ENCODE data around the gene ARHGAP15. TPM values are rescaled to one million over a fixed set of nuclear protein-coding genes. Genes with fewer than 3 reads are reported as not detected.
A peak's percentile ranks its signal among the peaks of the same experiment; 100 is the strongest.

The ARHGAP15 gene
- total RNA-seq, 1 experiment from 2014 or later: 0.42 TPM

- POLR2A ChIA-PET: no interaction called here
- H3K36me3 ChIP-seq (ENCODE audit: control insufficient read depth in 1 of 2, insufficient read depth in 2 of 2, low read length in 2 of 2): no peaks in the 10 kb centered on the region
- H3K9ac ChIP-seq (ENCODE audit: low read length): no peak overlapping the region
- no peak overlapping the region for H3K27ac ChIP-seq (ENCODE audit: low read depth, low read length)
- no peaks in the 10 kb centered on the region for H3K79me2 ChIP-seq (ENCODE audit: insufficient read depth, low read length)
- peaks cover 11% of the 10 kb centered on the region for H3K27me3 ChIP-seq (ENCODE audit: insufficient read depth, low read length)
- H3K4me2 ChIP-seq (ENCODE audit: low read length): no peak overlapping the region
- TF ChIP-seq, protein P1, sequence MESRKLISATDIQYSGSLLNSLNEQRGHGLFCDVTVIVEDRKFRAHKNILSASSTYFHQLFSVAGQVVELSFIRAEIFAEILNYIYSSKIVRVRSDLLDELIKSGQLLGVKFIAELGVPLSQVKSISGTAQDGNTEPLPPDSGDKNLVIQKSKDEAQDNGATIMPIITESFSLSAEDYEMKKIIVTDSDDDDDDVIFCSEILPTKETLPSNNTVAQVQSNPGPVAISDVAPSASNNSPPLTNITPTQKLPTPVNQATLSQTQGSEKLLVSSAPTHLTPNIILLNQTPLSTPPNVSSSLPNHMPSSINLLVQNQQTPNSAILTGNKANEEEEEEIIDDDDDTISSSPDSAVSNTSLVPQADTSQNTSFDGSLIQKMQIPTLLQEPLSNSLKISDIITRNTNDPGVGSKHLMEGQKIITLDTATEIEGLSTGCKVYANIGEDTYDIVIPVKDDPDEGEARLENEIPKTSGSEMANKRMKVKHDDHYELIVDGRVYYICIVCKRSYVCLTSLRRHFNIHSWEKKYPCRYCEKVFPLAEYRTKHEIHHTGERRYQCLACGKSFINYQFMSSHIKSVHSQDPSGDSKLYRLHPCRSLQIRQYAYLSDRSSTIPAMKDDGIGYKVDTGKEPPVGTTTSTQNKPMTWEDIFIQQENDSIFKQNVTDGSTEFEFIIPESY (IDR thresholded peaks at IDR 0.05; ENCODE audit: extremely low read depth, insufficient replicate concordance, low read length): no peak
- TF ChIP-seq, protein P2, sequence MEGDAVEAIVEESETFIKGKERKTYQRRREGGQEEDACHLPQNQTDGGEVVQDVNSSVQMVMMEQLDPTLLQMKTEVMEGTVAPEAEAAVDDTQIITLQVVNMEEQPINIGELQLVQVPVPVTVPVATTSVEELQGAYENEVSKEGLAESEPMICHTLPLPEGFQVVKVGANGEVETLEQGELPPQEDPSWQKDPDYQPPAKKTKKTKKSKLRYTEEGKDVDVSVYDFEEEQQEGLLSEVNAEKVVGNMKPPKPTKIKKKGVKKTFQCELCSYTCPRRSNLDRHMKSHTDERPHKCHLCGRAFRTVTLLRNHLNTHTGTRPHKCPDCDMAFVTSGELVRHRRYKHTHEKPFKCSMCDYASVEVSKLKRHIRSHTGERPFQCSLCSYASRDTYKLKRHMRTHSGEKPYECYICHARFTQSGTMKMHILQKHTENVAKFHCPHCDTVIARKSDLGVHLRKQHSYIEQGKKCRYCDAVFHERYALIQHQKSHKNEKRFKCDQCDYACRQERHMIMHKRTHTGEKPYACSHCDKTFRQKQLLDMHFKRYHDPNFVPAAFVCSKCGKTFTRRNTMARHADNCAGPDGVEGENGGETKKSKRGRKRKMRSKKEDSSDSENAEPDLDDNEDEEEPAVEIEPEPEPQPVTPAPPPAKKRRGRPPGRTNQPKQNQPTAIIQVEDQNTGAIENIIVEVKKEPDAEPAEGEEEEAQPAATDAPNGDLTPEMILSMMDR (IDR thresholded peaks at IDR 0.05 in 2 of 3, conservative IDR thresholded peaks at IDR 0.05 in 1 of 3; ENCODE audit: borderline replicate concordance in 1 of 3, insufficient read depth in 1 of 3, low read depth in 2 of 3, low read length in 2 of 3): 0 out of 6 replicates have a peak, but pooled peaks of 1 of the 3 experiments have one; percentile 12
- no peak overlapping the region for H2AFZ ChIP-seq (ENCODE audit: low read depth, low read length, poor library complexity, severe bottlenecking)
- intact Hi-C loops (cut with micrococcal nuclease): no loop called here
- CTCF ChIA-PET: no interaction called here
- H3K4me1 ChIP-seq (ENCODE audit: control insufficient read depth in 1 of 2, insufficient read depth in 2 of 2, low read length in 2 of 2): no peaks in the 10 kb centered on the region
- no peaks in the 10 kb centered on the region for H3K9me3 ChIP-seq (ENCODE audit: control insufficient read depth in 1 of 2, insufficient read depth in 1 of 2, low read depth in 1 of 2, low read length in 2 of 2)
- RAD21 ChIA-PET (ENCODE audit: low non-redundant PET in 1 of 2, low total read pairs in 2 of 2, uncharacterized antibody in 2 of 2, unreplicated experiment in 2 of 2): no interaction called here
- no peak for ATAC-seq
- no peaks in the 10 kb centered on the region for H4K20me1 ChIP-seq (ENCODE audit: insufficient read depth)
- no peak overlapping the region for H3K4me3 ChIP-seq (replicated peaks in 1 of 2; ENCODE audit: low read depth in 1 of 2, low read length in 2 of 2)
- DNase-seq (ENCODE audit: low read depth, low spot score): no peak
- BruUV-seq (replicated peaks): no TSS peak
- no peaks in the 10 kb centered on the region for H3K9me2 ChIP-seq (ENCODE audit: insufficient read depth)
These were observed 39.9 kb downstream of the ARHGAP15 start for GRCh38 chr2:143169105-143169504.

DNA sequence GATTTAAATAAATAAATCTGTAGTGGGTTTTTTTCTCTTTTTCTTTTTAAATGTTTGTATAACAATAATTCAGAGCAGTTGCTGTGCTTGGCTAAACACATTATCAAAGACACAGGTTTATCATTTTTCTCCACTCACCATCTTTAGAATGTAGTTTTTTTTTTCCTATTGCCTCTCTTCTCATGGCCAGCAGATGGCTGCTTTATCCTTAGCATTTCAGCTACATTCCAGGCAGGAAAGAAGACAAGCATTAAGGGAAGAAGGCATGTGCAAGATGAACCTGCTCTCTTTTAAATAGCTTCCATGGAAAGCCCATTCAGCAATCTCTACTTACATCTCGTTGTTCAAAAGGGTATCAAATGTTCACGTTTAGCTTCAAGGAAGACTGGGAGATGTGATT, 42.6 kb downstream of the ARHGAP15 start:
- DNase-seq (ENCODE audit: low read depth, low spot score) (no peak), ATAC-seq (peak; percentile 52; the same call in 1 of the 2 replicates)
- H3K4me2 ChIP-seq (ENCODE audit: low read length): no peak overlapping the region
- no peak overlapping the region for H3K27ac ChIP-seq (ENCODE audit: low read depth, low read length)
- H3K9me2 ChIP-seq (ENCODE audit: insufficient read depth): no peaks in the 10 kb centered on the region
- no peak overlapping the region for H3K9ac ChIP-seq (ENCODE audit: low read length)
- no peak overlapping the region for H2AFZ ChIP-seq (ENCODE audit: low read depth, low read length, poor library complexity, severe bottlenecking)
- H3K36me3 ChIP-seq (ENCODE audit: control insufficient read depth in 1 of 2, insufficient read depth in 2 of 2, low read length in 2 of 2): no peaks in the 10 kb centered on the region
- H3K4me3 ChIP-seq (replicated peaks in 1 of 2; ENCODE audit: low read depth in 1 of 2, low read length in 2 of 2): no peak overlapping the region
- no peaks in the 10 kb centered on the region for H3K79me2 ChIP-seq (ENCODE audit: insufficient read depth, low read length)
- no peaks in the 10 kb centered on the region for H3K9me3 ChIP-seq (ENCODE audit: control insufficient read depth in 1 of 2, insufficient read depth in 1 of 2, low read depth in 1 of 2, low read length in 2 of 2)
- no peaks in the 10 kb centered on the region for H4K20me1 ChIP-seq (ENCODE audit: insufficient read depth)
- TF ChIP-seq, protein P2 (IDR thresholded peaks at IDR 0.05 in 2 of 3, conservative IDR thresholded peaks at IDR 0.05 in 1 of 3; ENCODE audit: borderline replicate concordance in 1 of 3, insufficient read depth in 1 of 3, low read depth in 2 of 3, low read length in 2 of 3): peak; percentile 21 to 34 (median 23); a peak in 4 of 6 replicates
- TF ChIP-seq SP1 (IDR thresholded peaks at IDR 0.05; ENCODE audit: low read depth) (no peak), RAD21 (IDR thresholded peaks at IDR 0.05; ENCODE audit: low read depth) (peak; percentile 41)
- intact Hi-C loops (cut with micrococcal nuclease): no loop called here
- H3K4me1 ChIP-seq (ENCODE audit: control insufficient read depth in 1 of 2, insufficient read depth in 2 of 2, low read length in 2 of 2): no peaks in the 10 kb centered on the region
- H3K27me3 ChIP-seq (ENCODE audit: insufficient read depth, low read length): peaks cover 3% of the 10 kb centered on the region; the same call in 1 of the 2 replicates
- POLR2A ChIA-PET: no interaction called here
- CTCF ChIA-PET: interaction anchor here (0.7 to 1.4 kb wide), 3 partner anchors 10 to 87 kb away, joined by 3 to 8 read pairs (median 3); no protein-coding TSS in a partner anchor
- RAD21 ChIA-PET (ENCODE audit: low non-redundant PET in 1 of 2, low total read pairs in 2 of 2, uncharacterized antibody in 2 of 2, unreplicated experiment in 2 of 2): no interaction called here
- no TSS peak for BruUV-seq (replicated peaks)
